ENCODE measurements around the gene KIR2DL3.

KIR2DL3 gene

DNA sequence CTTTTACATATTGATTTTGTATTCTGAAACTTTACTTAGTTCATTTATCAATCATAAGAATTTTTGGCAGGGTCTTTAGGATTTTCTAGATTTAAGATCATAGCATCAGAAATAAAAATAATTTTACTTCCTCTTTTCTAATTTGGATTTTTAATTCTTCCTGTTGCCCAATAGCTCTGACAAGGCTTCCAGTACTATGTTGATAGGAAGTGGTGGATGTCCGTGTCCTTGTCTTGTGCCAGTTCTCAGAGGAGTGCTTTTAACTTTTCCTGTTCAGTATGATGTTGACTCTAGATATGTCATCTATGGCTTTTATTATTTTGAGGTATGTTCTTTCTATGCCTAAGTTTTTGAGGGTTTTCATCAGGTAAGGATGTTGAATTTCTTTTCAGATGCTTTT is 57.4 kb downstream of the KIR2DL3 start:
- no peaks in the 10 kb centered on the region for H3K4me1 ChIP-seq (ENCODE audit: control insufficient read depth, insufficient read depth, low read length)
- H3K4me3 ChIP-seq (ENCODE audit: low read length in 2 of 2) = no peak overlapping the region
- no peak overlapping the region for H3K9ac ChIP-seq (ENCODE audit: low read length in 2 of 2)
- H3K36me3 ChIP-seq (ENCODE audit: control insufficient read depth in 2 of 2, insufficient read depth in 2 of 2, low read length in 2 of 2) = no peaks in the 10 kb centered on the region
- peaks cover 0 to 3% of the 10 kb centered on the region in 2 donors for H3K27me3 ChIP-seq (ENCODE audit: control insufficient read depth in 1 of 2, insufficient read depth in 2 of 2, low read length in 2 of 2)
- H3K27ac ChIP-seq (ENCODE audit: low read length) = no peak overlapping the region
- H3K9me3 ChIP-seq (ENCODE audit: control insufficient read depth in 2 of 2, low read length in 2 of 2) = no peaks in the 10 kb centered on the region

Measured in stomach smooth muscle (tissue), 2 donors.